ENCODE measurements around the gene SLC28A2. TPM values are rescaled to one million over a fixed set of nuclear protein-coding genes. Genes with fewer than 3 reads are reported as not detected.
"Not testable (repeated sequence)": the region's sequence is repeated elsewhere in the genome, so short reads cannot be mapped to it uniquely, and the experiment has no call there.

Gene SLC28A2
- total RNA-seq, 1 donor from 2014 or later = 1.7 TPM

DNA sequence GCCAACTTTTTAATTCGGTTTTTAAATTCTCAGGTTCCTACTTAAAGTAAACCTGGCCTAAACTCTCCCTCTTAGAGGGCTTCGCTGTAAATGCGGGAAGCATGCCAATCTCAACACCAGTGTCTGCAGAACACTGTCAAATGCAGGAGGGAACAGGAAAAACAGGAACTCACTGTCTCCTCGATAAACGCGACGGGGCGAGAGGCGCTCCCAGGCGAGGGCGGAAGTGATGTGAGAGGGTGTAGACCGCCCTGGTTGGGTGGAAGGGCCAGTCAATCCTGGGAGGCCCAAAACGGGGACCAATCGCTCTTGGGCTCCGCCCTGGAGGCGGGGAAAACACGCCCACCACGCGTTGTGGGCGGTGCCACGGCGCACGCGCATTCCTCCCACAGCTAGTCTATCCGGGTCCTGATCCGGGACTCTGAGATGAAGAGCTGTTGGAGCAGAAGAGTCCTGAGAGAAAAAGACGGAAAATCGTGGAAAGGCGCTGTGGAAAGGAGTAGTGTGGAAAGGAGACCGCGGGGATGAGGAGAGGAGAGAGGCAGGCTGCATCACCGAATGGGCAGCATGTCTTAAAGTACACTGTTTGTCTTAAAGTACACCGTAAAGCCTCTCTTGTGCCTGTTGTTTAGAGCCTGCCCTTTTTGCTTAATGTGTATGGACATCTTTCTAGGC lies 27.1 kb downstream of the SLC28A2 start:
- Mint-ChIP-seq H3K27ac (peak overlapping the region; percentile 94), H3K4me1 (ENCODE audit: low read depth) (peaks cover 11% of the 10 kb centered on the region), H3K27me3 (no peaks in the 10 kb centered on the region), H3K4me3 (ENCODE audit: low read depth) (peak overlapping the region; percentile 78), H3K36me3 (ENCODE audit: insufficient read depth) (no peaks in the 10 kb centered on the region), H3K9me3 (ENCODE audit: low read depth) (no peaks in the 10 kb centered on the region)
- DNase-seq (ENCODE audit: low spot score, unreplicated experiment) = peak; percentile 97
- TF ChIP-seq, protein P1, sequence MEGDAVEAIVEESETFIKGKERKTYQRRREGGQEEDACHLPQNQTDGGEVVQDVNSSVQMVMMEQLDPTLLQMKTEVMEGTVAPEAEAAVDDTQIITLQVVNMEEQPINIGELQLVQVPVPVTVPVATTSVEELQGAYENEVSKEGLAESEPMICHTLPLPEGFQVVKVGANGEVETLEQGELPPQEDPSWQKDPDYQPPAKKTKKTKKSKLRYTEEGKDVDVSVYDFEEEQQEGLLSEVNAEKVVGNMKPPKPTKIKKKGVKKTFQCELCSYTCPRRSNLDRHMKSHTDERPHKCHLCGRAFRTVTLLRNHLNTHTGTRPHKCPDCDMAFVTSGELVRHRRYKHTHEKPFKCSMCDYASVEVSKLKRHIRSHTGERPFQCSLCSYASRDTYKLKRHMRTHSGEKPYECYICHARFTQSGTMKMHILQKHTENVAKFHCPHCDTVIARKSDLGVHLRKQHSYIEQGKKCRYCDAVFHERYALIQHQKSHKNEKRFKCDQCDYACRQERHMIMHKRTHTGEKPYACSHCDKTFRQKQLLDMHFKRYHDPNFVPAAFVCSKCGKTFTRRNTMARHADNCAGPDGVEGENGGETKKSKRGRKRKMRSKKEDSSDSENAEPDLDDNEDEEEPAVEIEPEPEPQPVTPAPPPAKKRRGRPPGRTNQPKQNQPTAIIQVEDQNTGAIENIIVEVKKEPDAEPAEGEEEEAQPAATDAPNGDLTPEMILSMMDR (IDR thresholded peaks at IDR 0.05; ENCODE audit: unreplicated experiment) = no peak

DNA sequence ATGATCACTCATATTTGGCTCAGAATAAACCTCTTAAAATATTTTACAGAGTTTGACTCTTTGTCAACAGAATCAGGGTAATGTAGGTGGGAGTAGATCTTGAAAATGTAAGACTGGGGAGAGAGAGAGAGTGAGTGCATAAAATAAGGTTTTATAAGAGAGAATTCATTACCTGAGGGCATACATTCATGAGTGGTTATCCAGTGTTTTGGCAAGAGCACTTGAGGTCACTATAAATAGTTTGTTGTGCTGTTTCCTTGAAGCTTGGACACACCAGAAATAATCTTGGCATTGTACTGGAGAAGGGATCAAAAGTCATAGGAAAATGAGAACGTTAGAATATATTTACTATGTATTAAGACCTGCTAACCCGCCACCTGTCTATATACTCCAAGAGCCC lies 33.4 kb downstream of the SLC28A2 start:
- Mint-ChIP-seq H3K4me3 (ENCODE audit: low read depth) (no peak overlapping the region), H3K27ac (no peak overlapping the region)

GRCh38 chr15:45287390-45287956 lies 35.4 kb downstream of the SLC28A2 start:
- H3K9me3 Mint-ChIP-seq (ENCODE audit: low read depth) = no peaks in the 10 kb centered on the region

More for the DNA sequence above, 33.4 kb downstream of the SLC28A2 start:
- no peak for DNase-seq (ENCODE audit: low spot score, unreplicated experiment)
- TF ChIP-seq, protein P1 (IDR thresholded peaks at IDR 0.05; ENCODE audit: unreplicated experiment) = no peak
- Mint-ChIP-seq H3K9me3 (ENCODE audit: low read depth) (no peaks in the 10 kb centered on the region), H3K27me3 (no peaks in the 10 kb centered on the region), H3K4me1 (ENCODE audit: low read depth) (no peaks in the 10 kb centered on the region), H3K36me3 (ENCODE audit: insufficient read depth) (no peaks in the 10 kb centered on the region)

GRCh38 chr15:45288947-45289346 lies 36.9 kb downstream of the SLC28A2 start:
- Mint-ChIP-seq H3K9me3 (ENCODE audit: low read depth) (peaks cover under 1% of the 10 kb centered on the region), H3K27ac (no peak overlapping the region), H3K4me1 (ENCODE audit: low read depth) (peaks cover 3% of the 10 kb centered on the region), H3K36me3 (ENCODE audit: insufficient read depth) (no peaks in the 10 kb centered on the region), H3K27me3 (no peaks in the 10 kb centered on the region), H3K4me3 (ENCODE audit: low read depth) (no peak overlapping the region)
- DNase-seq (ENCODE audit: low spot score, unreplicated experiment) = no peak
- TF ChIP-seq, protein P1 (IDR thresholded peaks at IDR 0.05; ENCODE audit: unreplicated experiment) = no peak

More at GRCh38 chr15:45287390-45287956, 35.4 kb downstream of the SLC28A2 start:
- peaks cover 3% of the 10 kb centered on the region for H3K4me1 Mint-ChIP-seq (ENCODE audit: low read depth)
- H3K27me3 Mint-ChIP-seq = no peaks in the 10 kb centered on the region
- no peak for DNase-seq (ENCODE audit: low spot score, unreplicated experiment)
- no peak overlapping the region for H3K27ac Mint-ChIP-seq
- H3K36me3 Mint-ChIP-seq (ENCODE audit: insufficient read depth) = no peaks in the 10 kb centered on the region
- TF ChIP-seq, protein P1 (IDR thresholded peaks at IDR 0.05; ENCODE audit: unreplicated experiment) = no peak
- H3K4me3 Mint-ChIP-seq (ENCODE audit: low read depth) = no peak overlapping the region

DNA sequence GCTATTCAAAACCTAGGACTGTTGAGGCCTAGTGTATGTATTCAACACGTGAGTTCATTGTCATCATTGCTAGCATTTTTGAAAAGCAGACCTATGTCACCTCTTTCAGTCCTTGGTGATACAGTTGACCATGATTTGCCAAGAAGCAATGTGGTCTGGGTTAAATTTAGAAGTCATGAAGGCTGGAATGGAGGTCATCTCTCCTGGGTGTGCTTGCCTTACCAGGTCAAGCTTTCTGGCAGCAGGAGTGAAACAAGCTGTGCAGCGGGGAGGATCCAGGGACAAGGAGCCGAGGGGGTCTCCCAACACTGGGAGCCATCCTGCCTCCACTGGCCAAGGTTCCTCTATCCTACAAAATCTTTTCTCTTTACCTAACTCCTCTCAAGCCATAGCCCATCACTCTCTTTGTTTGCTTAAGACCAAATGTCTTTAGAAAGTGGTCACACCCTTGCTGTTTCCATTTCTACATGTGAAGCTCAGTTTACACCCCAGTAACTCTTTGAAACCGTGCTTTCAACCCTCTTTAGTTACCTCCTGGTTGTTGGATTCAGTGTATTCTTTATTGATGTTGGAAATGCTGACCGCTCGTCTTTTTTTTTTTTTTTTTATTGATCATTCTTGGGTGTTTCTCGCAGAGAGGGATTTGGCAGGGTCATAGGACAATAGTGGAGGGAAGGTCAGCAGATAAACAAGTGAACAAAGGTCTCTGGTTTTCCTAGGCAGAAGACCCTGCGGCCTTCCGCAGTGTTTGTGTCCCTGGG lies 40.0 kb downstream of the SLC28A2 start:
- Mint-ChIP-seq H3K4me3 (ENCODE audit: low read depth) (no peak overlapping the region), H3K27ac (no peak overlapping the region), H3K36me3 (ENCODE audit: insufficient read depth) (no peaks in the 10 kb centered on the region), H3K9me3 (ENCODE audit: low read depth) (peaks cover 13% of the 10 kb centered on the region), H3K4me1 (ENCODE audit: low read depth) (peaks cover 3% of the 10 kb centered on the region), H3K27me3 (peaks cover 2% of the 10 kb centered on the region)
- TF ChIP-seq, protein P1 (IDR thresholded peaks at IDR 0.05; ENCODE audit: unreplicated experiment) = no peak
- no peak for DNase-seq (ENCODE audit: low spot score, unreplicated experiment)

GRCh38 chr15:45293326-45293725 lies 41.3 kb downstream of the SLC28A2 start:
- not testable (repeated sequence) for H3K27ac Mint-ChIP-seq; H3K4me3 Mint-ChIP-seq (ENCODE audit: low read depth); H3K36me3 Mint-ChIP-seq (ENCODE audit: insufficient read depth); DNase-seq (ENCODE audit: low spot score, unreplicated experiment); H3K27me3 Mint-ChIP-seq; H3K4me1 Mint-ChIP-seq (ENCODE audit: low read depth)
- peaks cover 20% of the 10 kb centered on the region for H3K9me3 Mint-ChIP-seq (ENCODE audit: low read depth)

DNA sequence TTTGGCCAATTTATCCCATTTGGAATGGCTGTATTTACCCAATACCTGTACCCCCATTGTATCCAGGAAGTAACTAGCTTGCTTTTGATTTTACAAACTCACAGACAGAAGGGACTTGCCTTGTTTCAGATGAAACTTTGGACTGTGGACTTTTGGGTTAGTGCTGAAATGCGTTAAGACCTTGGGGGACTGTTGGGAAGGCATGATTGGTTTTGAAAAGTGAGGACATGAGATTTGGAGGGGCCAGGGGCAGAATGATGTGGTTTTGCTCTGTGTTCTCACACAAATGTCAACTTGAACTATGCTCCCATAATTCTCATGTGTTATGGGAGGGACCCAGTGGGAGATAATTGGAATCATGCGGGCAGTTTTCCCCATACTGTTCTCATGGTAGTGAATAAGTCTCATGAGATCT lies 46.9 kb downstream of the SLC28A2 start:
- H3K36me3 Mint-ChIP-seq (ENCODE audit: insufficient read depth); DNase-seq (ENCODE audit: low spot score, unreplicated experiment); H3K27ac Mint-ChIP-seq; H3K4me1 Mint-ChIP-seq (ENCODE audit: low read depth); H3K27me3 Mint-ChIP-seq; H3K4me3 Mint-ChIP-seq (ENCODE audit: low read depth): not testable (repeated sequence)
- peaks cover 20% of the 10 kb centered on the region for H3K9me3 Mint-ChIP-seq (ENCODE audit: low read depth)

All from progenitor cell of endocrine pancreas (in vitro differentiated cells).